Epithelial cell of esophagus (primary cell): ENCODE measurements around the gene L3MBTL3.

Source experiments
- DNase-seq: peaks from one replicate; pipeline ENCODE4 v3.0.0; 2010; ENCODE audit warnings: low read depth
- H3K4me3 ChIP-seq: 2 replicates; pipeline ENCODE4 v1.5.1; 2011; ENCODE audit warnings: mild to moderate bottlenecking, low read length, control low read depth
- TF ChIP-seq, protein P1 (sequence below): IDR thresholded peaks from 2 replicates; pipeline ENCODE4 v1.5.1; 2011; ENCODE audit warnings: low read depth, mild to moderate bottlenecking, low read length, control low read depth, inconsistent platforms; ENCODE audit not compliant: insufficient read depth; ENCODE audit errors: missing control alignments

The L3MBTL3 gene

DNA sequence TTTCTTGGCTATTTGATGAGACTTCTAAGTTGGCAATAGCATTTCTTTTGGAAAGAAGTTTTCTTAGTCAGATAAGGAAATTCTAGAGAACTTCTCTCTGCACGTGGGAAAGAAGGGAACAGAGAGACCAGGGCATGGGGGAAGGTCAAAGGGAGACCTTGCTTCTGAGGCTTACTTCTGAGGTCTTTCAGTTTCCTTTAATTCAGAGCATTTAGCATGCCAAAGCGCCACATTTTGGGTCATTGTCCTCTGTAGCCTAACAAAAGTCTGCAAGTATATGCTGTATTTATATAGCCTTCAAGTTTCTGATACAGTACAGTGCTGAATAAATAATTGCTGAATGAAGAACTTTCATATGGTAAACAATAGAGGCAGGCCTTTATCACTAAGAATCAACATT, 108.8 kb downstream of the L3MBTL3 start:
- TF ChIP-seq, protein P1, sequence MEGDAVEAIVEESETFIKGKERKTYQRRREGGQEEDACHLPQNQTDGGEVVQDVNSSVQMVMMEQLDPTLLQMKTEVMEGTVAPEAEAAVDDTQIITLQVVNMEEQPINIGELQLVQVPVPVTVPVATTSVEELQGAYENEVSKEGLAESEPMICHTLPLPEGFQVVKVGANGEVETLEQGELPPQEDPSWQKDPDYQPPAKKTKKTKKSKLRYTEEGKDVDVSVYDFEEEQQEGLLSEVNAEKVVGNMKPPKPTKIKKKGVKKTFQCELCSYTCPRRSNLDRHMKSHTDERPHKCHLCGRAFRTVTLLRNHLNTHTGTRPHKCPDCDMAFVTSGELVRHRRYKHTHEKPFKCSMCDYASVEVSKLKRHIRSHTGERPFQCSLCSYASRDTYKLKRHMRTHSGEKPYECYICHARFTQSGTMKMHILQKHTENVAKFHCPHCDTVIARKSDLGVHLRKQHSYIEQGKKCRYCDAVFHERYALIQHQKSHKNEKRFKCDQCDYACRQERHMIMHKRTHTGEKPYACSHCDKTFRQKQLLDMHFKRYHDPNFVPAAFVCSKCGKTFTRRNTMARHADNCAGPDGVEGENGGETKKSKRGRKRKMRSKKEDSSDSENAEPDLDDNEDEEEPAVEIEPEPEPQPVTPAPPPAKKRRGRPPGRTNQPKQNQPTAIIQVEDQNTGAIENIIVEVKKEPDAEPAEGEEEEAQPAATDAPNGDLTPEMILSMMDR: no peak
- no peak for DNase-seq
- no peak overlapping the region for H3K4me3 ChIP-seq

DNA sequence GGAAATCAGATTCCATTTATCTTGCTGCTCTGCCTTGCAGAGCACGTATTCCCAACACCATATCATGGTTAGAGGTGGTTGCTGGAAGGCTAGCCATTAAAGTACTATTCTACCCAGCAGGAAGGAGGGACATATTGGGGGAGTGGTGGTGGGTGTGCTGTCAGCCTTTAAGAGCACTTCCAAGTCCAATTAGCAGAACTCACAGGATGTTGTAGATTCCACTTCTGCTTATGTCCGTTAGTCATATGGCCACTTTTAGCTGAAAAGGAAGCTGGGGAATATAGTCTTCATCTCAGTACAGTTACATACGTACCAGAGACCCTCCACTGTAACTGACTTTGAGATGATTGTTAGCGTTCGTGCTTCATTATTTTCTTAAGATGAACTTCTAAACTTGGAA, 109.9 kb downstream of the L3MBTL3 start:
- DNase-seq: no peak
- TF ChIP-seq, protein P1: no peak
- H3K4me3 ChIP-seq: no peak overlapping the region

DNA sequence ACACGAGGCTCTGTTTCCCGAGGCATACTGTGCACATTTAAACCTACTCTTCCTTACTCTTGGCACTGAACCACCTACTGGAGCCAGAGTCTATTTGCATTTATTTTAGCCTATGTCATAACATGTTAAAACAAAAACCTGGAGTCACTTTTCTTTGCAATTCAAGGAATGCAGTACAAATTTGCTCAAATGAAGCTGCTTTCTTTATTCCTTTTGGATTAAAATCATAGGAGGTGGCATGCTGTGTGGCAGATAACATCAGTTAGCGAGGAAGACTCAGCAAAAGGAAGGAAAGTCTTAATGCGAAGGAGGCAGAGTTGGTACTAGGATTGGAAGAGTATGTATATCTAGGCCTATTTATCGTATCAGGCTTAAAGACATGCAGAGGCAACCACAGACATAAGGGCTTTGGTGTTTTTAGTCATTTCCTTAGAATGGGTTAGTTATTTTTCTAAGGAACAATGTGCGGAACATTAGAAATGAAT, 111.4 kb downstream of the L3MBTL3 start:
- H3K4me3 ChIP-seq: no peak overlapping the region
- DNase-seq: peak; percentile 30
- TF ChIP-seq, protein P1: no peak

DNA sequence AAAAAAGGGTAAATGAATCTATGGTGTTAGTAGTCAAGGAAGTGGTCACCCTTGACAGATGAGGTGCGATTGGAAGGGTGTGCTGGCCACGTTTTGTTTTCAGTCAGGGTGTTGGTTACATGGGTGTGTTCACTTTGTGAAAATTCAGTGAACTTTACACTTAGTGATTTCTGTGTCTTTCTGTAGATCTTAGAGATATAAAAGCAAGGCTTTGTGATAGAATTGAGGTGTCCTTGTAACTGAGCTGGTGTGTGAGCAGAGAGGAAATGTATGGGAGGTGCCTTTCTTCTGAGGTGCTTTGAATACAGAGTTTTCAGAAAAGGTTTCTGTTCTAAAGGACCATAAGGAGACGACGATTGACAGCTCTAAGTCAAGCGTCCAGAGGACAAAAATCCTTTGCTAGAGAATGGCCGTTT, 113.9 kb downstream of the L3MBTL3 start:
- TF ChIP-seq, protein P1: no peak
- H3K4me3 ChIP-seq: no peak overlapping the region
- DNase-seq: no peak

DNA sequence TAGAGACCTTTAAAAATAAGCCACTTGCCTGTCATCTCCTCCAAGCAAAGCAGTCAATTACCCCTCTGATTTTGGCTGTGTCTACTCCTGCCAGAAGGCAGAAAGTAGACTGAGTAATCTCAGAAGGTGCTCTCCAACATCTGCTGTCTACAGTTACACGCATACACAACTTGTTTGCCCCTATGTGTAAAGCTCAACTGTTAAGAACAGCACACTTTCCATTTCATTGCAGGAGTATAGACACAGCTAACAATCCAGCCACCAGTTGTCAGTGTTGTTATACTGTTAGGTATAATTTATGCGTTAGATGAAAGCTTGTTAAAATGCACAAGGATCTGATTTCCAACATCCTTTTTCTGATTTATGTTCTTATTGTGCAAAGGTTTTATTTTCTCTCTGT, 116.2 kb downstream of the L3MBTL3 start:
- DNase-seq: no peak

DNA sequence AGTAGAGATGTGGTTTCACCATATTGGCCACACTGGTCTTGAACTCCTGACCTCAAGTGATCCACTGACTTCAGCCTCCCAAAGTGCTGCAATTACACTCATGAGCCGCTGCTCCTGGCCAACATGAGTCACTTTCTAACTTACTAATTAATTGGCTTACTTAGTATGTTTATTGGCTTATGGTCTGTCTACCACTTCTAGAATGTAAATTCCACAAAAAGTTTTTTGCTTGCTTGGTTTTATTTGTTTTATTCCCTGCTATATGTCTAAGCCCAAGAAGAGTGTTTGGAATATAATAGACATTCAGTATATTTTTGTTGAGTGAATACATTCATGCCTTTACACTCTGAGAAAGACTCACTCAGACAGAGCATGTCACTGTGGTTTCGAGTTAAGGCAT, 118.4 kb downstream of the L3MBTL3 start:
- H3K4me3 ChIP-seq: no peak overlapping the region
- no peak for DNase-seq
- TF ChIP-seq, protein P1: no peak

More for the DNA sequence above, 116.2 kb downstream of the L3MBTL3 start:
- TF ChIP-seq, protein P1: no peak
- H3K4me3 ChIP-seq: no peak overlapping the region

DNA sequence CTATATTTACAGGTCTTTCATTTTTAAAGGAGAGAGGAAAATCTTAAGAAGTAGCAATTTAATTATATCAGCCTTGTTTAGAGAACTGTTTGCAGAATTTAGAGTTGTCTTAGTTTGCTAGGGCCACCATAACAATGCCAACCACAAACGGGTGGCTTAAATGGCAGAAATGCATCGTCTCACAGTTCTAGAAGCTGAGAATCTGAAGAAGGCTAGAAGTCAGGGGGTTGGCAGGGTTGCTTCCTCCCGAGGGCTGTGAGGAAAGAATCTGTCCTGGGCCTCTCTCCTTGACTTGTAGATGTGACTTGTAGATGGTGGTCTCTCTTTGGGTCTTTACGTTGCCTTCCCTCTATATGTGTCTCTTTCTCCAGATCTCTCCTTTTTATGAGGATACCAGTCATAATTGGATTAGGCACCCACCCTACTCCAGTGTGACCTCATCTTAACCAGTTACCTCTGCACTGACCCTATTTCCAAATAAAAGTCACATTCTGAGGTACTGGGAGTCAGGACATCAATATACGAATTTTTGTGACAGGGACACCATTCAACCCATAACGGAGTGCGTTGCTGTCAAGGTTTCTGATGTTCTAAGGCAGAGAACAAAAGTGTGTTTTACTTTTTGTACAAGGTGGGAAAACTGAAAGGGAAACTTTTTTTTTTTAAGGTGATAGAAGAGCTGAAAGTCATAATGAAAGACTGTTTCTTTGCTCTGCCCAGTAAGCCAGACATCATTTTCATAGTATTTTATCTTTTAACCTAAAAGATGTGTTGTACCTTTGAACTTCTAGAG, 119.9 kb downstream of the L3MBTL3 start:
- TF ChIP-seq, protein P1: no peak
- H3K4me3 ChIP-seq: no peak overlapping the region
- no peak for DNase-seq
